LNCAP (cell line): ENCODE measurements around the gene LBHD2.

Source experiments
- TF ChIP-seq, protein P1 (sequence below): fragments of 450-650 bp; IDR thresholded peaks from 2 replicates; pipeline ENCODE4 v1.5.1; 2017; ENCODE audit warnings: mild to moderate bottlenecking

Gene LBHD2

DNA sequence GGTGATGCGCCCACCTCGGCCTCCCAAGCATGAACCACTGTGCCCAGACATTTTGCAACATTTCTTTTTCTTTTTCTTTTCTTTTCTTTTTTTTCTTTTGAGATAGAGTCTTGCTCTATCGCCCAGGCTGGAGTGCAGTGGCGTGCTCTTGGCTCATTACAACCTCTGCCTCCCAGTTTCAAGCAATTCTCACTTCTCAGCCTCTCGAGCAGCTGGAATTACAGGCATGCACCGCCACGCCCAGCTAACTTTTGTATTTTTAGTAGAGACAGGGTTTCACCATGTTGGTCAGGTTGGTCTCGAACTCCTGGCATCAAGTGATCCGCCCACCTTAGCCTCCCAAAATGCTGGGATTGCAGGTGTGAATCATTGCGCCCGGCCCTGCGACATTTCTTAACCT is 19.0 kb upstream of the LBHD2 start:
- TF ChIP-seq, protein P1, sequence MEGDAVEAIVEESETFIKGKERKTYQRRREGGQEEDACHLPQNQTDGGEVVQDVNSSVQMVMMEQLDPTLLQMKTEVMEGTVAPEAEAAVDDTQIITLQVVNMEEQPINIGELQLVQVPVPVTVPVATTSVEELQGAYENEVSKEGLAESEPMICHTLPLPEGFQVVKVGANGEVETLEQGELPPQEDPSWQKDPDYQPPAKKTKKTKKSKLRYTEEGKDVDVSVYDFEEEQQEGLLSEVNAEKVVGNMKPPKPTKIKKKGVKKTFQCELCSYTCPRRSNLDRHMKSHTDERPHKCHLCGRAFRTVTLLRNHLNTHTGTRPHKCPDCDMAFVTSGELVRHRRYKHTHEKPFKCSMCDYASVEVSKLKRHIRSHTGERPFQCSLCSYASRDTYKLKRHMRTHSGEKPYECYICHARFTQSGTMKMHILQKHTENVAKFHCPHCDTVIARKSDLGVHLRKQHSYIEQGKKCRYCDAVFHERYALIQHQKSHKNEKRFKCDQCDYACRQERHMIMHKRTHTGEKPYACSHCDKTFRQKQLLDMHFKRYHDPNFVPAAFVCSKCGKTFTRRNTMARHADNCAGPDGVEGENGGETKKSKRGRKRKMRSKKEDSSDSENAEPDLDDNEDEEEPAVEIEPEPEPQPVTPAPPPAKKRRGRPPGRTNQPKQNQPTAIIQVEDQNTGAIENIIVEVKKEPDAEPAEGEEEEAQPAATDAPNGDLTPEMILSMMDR: no peak

DNA sequence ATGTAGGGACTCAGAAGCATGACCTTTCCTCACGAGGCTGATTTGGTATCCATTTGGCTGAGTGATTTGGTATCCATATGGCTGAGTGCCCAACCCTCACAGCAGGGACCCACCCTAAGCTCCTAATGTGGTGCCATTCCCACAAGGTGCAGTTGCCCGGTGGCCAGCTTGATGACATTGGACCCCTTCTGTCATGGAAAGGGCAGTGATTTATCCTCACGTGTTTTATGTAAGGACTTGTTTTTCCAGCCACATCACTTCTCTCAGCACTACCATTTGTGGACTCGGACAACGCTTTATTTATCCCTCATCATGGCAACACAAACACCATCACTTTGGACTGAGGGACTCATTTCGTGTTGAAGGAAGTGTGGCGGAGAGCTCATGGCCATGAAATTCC is 18.1 kb upstream of the LBHD2 start:
- TF ChIP-seq, protein P1: no peak

DNA sequence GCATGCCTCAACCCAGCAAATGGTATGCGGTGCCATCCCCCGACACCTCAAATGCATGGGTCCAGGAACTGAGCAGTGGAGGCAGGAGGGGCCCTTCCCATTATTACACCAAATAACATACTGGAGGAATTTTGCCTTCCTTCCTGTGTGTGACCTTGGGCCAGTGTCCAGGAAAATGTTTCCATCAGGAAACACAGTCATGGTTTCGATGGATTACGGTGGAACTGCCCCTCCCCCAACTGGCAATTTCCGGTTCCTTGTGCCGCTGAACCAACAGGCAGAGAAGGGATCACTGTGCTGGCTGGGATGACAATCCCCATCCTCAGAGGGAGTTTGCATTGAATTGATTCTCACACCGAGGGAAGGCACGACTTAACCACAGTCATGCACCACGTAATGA is 17.6 kb upstream of the LBHD2 start:
- TF ChIP-seq, protein P1: no peak

DNA sequence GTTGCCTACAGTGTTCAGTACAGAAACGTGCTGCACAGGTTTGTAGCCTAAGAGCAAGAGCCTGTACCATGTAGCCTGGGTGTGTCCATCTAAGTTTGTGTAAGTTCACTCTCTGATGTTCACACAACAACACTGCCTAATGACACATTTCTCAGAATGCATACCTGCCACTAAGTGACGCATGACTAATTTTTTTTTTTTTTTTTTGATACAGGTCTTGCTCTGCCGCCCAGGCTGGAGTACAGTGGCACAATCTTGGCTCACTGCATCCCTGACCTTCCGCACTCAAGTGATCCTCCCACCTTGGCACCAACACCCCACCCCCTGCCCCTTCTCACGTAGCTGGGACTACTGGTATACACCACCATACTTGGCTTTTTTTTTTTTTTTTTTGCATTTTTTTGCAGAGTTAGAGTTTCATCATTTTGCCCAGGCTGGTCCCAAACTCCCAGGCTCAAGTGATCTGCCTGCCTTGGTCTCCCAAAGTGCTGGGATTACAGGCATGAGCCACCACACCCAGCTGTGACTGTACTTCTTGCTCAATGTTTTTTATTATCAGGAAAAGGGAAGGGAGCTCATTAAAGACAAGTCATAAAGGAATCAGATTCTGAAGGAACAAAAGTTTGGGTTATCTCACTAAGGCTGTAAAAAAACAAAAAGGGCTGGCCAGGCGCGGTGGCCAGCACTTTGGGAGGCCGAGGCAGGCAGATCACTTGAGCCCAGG is 16.6 kb upstream of the LBHD2 start:
- TF ChIP-seq, protein P1: no peak

DNA sequence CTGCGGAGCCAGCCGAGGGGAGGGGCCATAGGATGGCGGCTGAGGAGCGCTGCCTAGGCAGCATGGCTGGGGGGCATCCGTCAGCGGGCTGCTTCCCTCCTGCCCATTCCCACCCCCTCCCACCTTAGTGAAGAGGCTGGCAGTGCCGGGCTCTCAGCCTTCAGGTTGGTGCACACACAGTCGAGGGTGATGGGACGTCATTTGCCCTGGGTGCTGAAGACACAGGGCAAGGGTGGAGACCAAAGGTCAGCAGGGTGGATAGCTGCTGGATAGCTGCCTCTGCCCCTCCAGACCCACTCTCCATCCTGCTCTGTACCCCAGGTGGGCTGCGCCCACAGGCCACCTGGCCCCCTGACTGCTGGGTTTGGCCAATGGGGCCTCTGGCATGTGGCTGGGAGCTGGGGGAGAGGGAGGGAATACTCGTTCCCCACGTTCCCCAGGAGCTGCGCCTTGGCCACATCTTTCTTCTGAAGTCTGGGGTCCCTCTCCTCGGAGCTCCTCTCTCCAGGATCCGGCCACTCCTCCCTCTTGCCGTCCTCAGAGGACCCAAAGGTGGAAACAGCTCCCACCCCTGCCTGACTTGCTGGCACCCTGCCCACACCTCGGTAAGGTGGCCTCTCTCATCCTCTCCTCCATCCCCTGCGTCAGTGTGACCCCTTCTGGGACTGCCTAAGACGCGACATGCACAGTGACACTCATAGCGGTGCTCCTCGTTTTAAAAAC is 15.5 kb upstream of the LBHD2 start:
- TF ChIP-seq, protein P1: no peak

DNA sequence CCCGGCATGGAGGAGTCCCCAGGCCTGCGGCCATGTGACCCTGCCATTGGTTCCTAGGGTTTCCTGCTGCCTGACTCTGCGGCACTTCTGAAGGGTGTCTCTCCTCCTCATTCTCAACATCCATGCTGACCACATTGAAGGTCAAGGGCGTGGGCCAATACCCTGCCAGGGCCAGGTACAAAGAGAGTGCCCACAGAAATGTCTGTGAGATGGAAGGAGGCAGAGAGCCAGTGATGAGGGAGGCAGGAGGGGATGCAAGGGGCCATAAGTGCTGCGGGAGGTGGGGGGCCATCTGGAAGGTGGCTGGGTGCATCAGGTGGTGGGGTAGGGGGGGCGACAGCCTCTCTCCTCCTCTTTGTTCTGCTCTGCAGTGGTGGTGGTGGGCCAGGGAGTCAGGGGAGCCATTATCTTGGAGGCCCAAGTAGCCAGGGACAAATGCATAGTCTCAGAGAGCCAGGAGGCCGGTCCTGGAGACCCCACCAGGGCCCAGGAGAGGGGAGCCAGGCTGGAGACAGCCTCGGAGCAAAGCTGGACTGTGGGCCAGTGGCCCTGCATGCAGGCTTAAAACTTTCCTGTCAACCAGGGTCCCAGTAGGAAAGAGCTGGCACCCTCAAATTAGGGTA is 13.6 kb upstream of the LBHD2 start:
- TF ChIP-seq, protein P1: no peak

DNA sequence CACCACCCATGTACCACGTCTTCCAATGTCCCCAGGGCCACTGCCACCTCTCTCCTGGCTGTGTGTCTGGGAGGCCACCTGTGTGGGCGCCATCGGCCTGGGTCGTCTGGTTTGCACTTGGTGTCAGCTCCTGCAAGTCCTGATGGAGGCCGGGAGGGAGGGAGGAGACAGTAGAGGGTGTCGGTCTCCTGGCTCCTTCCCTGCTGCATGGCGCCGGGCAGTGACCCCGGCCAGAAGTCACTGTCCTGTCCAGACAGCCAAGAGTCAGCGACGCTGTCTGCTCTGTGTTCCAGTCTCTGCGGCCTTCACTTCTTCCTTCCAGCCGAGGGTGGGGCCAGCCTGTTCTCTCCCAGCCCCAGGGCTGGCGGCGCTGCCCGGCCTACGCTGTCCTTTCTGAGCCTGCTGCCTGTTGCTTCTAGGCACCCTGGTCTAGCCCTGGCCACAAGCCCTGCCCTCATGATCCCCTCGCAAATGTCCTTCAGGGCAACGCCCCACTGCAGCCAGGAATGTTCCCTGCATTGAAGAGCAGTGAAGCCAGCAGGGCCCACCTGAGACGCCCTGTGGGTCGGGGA is 13.0 kb upstream of the LBHD2 start:
- TF ChIP-seq, protein P1: no peak
